WTC11 (cell line): ENCODE data around the gene ITM2C.

Experiments
- CREB1 ChIP-seq: sonication (generic); formaldehyde crosslinking; IDR thresholded peaks from 2 replicates; pipeline ENCODE4 v1.8.0; 2023; ENCODE audit warnings: mild to moderate bottlenecking, missing genetic modification reagents
- MLX ChIP-seq: sonication (generic); formaldehyde crosslinking; IDR thresholded peaks from 2 replicates; pipeline ENCODE4 v1.8.1; 2023; ENCODE audit warnings: mild to moderate bottlenecking, missing genetic modification reagents, moderate library complexity
- NR3C1 ChIP-seq: sonication (generic); formaldehyde crosslinking; conservative IDR thresholded peaks from 2 replicates; pipeline ENCODE4 v1.8.1; 2023; ENCODE audit warnings: low read depth, mild to moderate bottlenecking, missing genetic modification reagents
- PRDM15 ChIP-seq: sonication (generic); formaldehyde crosslinking; IDR thresholded peaks from 2 replicates; pipeline ENCODE4 v1.8.0; 2022; ENCODE audit warnings: missing genetic modification reagents
- TEAD4 ChIP-seq: sonication (generic); formaldehyde crosslinking; IDR thresholded peaks from 2 replicates; pipeline ENCODE4 v1.8.0; 2022; ENCODE audit warnings: mild to moderate bottlenecking, missing genetic modification reagents
- TF ChIP-seq, protein P1 (sequence below): fragments of 200-600 bp; IDR thresholded peaks from 2 replicates; pipeline ENCODE4 v1.8.0; 2022; ENCODE audit warnings: antibody characterized with exemption
- TF ChIP-seq, protein P2 (sequence below): sonication (generic); formaldehyde crosslinking; IDR thresholded peaks from 2 replicates; pipeline ENCODE4 v1.8.1; 2023; ENCODE audit warnings: mild to moderate bottlenecking, missing genetic modification reagents, moderate library complexity
- TF ChIP-seq, protein P3 (sequence below): sonication (generic); formaldehyde crosslinking; IDR thresholded peaks from 2 replicates; pipeline ENCODE4 v1.8.0; 2022; ENCODE audit warnings: mild to moderate bottlenecking, missing genetic modification reagents

GRCh38 chr2:230895536-230896345, 31.0 kb downstream of the ITM2C start:
- TF ChIP-seq, protein P1, sequence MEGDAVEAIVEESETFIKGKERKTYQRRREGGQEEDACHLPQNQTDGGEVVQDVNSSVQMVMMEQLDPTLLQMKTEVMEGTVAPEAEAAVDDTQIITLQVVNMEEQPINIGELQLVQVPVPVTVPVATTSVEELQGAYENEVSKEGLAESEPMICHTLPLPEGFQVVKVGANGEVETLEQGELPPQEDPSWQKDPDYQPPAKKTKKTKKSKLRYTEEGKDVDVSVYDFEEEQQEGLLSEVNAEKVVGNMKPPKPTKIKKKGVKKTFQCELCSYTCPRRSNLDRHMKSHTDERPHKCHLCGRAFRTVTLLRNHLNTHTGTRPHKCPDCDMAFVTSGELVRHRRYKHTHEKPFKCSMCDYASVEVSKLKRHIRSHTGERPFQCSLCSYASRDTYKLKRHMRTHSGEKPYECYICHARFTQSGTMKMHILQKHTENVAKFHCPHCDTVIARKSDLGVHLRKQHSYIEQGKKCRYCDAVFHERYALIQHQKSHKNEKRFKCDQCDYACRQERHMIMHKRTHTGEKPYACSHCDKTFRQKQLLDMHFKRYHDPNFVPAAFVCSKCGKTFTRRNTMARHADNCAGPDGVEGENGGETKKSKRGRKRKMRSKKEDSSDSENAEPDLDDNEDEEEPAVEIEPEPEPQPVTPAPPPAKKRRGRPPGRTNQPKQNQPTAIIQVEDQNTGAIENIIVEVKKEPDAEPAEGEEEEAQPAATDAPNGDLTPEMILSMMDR, result no peak
- TF ChIP-seq, protein P2, sequence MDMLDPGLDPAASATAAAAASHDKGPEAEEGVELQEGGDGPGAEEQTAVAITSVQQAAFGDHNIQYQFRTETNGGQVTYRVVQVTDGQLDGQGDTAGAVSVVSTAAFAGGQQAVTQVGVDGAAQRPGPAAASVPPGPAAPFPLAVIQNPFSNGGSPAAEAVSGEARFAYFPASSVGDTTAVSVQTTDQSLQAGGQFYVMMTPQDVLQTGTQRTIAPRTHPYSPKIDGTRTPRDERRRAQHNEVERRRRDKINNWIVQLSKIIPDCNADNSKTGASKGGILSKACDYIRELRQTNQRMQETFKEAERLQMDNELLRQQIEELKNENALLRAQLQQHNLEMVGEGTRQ (CRISPR knock-in tag), result no peak
- no peak for TF ChIP-seq PRDM15
- TF ChIP-seq TEAD4 (CRISPR knock-in tag), result no peak
- no peak for TF ChIP-seq MLX (CRISPR knock-in tag)
- TF ChIP-seq, protein P3, sequence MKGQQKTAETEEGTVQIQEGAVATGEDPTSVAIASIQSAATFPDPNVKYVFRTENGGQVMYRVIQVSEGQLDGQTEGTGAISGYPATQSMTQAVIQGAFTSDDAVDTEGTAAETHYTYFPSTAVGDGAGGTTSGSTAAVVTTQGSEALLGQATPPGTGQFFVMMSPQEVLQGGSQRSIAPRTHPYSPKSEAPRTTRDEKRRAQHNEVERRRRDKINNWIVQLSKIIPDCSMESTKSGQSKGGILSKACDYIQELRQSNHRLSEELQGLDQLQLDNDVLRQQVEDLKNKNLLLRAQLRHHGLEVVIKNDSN (CRISPR knock-in tag), result no peak
- no peak for TF ChIP-seq NR3C1 (CRISPR knock-in tag)
- TF ChIP-seq CREB1 (CRISPR knock-in tag), result no peak
